ENCODE data around the gene ATP6V1G1.

The ATP6V1G1 gene

DNA sequence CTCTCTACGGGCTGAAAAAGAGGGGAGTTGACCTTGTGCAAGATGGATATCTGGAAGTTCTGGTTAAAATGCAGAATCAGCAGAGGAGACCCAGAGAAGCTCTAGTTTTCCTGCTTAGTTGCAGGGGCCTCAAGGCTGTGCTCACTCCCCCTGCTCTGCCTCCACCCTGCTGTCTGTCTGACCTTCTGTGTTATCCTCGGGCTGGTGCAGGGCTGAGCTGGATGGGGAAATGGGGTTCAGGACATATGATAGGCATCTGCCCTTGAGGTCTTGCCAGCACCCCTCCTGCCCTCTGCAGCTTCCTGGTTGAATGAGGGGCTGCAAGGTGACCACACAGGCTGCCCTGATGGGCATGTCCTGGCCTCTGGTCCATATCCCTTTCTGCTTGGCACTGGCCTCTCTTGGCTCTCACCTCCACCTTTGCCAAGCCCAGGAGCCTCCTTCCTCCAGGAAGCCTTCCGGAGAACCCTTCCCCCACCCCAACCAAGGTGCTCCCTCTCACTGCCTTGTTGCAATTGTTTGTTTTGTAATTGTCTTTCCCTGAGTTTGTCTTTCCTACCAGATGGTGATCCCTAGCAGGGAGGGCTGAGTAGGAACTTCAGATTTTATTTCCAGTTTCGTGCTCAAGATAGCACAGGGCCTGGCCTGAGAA lies 24.8 kb downstream of the ATP6V1G1 start:
- no peaks in the 10 kb centered on the region for H3K79me1 ChIP-seq (ENCODE audit: low read depth, low read length)
- peak overlapping the region; percentile 100 for H2AFZ ChIP-seq (ENCODE audit: low read length)
- no peak overlapping the region for H3K9ac ChIP-seq (ENCODE audit: low read depth, low read length, poor library complexity)
- no peak overlapping the region for H4K8ac ChIP-seq (ENCODE audit: low read depth, low read length)
- H2BK15ac ChIP-seq (ENCODE audit: low read length): no peak overlapping the region
- no peak overlapping the region for H3K18ac ChIP-seq (ENCODE audit: low read length)
- no peak overlapping the region for H3K4ac ChIP-seq (ENCODE audit: low read length)
- no peak overlapping the region for H2BK5ac ChIP-seq (ENCODE audit: low read length)
- no peak overlapping the region for H3K23ac ChIP-seq (ENCODE audit: low read depth, low read length, poor library complexity)
- no peak overlapping the region for H3K14ac ChIP-seq (ENCODE audit: low read length)
- no peak overlapping the region for H4K91ac ChIP-seq (ENCODE audit: low read depth, low read length, poor library complexity)
- peaks cover 0 to 20% (median 2%) of the 10 kb centered on the region in 3 experiments for H3K27me3 ChIP-seq (ENCODE audit: control insufficient read depth in 3 of 3, insufficient read depth in 3 of 3, low read depth in 1 of 3, low read length in 3 of 3)
- H3K27ac ChIP-seq (replicated peaks; ENCODE audit: low read length): no peak overlapping the region
- H3K4me1 ChIP-seq (ENCODE audit: control insufficient read depth in 2 of 2, insufficient read depth in 1 of 2, low read depth in 1 of 2, low read length in 2 of 2): peaks cover 2 to 8% of the 10 kb centered on the region in 2 donors
- H2BK120ac ChIP-seq (ENCODE audit: low read depth, low read length): no peak overlapping the region
- no peak for DNase-seq (ENCODE audit: low spot score)
- no CpG with 5 or more reads among the region's 4 CpGs for WGBS, 2 donors (ENCODE audit: extremely low coverage in 2 of 2, insufficient read length in 2 of 2, insufficient replicate concordance in 1 of 2)
- no peaks in the 10 kb centered on the region for H3K36me3 ChIP-seq (replicated peaks in 1 of 2; ENCODE audit: control insufficient read depth in 2 of 2, insufficient read depth in 2 of 2, low read length in 2 of 2)
- H2BK12ac ChIP-seq (ENCODE audit: low read length): no peak overlapping the region
- no peak overlapping the region for H3K4me2 ChIP-seq (ENCODE audit: insufficient read depth, low read length, poor library complexity, severe bottlenecking)
- no peak overlapping the region for H2AK5ac ChIP-seq (ENCODE audit: low read depth, low read length)
- peaks cover 0 to 6% of the 10 kb centered on the region in 2 donors for H3K9me3 ChIP-seq (replicated peaks in 1 of 2; ENCODE audit: control insufficient read depth in 2 of 2, insufficient read depth in 1 of 2, low read depth in 1 of 2, low read length in 2 of 2)
- H3K4me3 ChIP-seq (ENCODE audit: low read length in 2 of 2): peak overlapping the region in 1 of 2 donors; percentile 49

DNA sequence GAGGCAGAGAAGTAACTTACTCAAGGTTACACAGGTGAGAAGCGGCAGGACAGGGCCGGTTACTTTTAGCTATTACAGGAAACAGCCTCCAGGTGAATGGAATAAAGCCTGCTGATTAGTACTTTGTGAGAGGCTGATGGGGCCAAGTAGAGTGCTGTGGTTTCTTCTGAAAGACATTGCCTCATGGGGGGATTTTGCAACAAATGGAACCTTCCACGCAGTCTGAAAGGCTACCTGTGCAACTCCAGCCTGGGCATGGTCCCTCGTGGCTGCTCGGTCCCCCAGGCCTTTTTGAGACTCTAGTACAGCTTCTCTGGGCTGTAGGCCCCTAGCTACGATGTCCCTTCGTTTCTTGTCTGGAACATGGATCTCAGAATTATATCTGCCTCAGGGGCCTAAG lies 25.5 kb downstream of the ATP6V1G1 start:
- no peak overlapping the region for H2AK5ac ChIP-seq (ENCODE audit: low read depth, low read length)
- no peak overlapping the region for H3K9ac ChIP-seq (ENCODE audit: low read depth, low read length, poor library complexity)
- peaks cover 0 to 20% (median 2%) of the 10 kb centered on the region in 3 experiments for H3K27me3 ChIP-seq (ENCODE audit: control insufficient read depth in 3 of 3, insufficient read depth in 3 of 3, low read depth in 1 of 3, low read length in 3 of 3)
- H2AFZ ChIP-seq (ENCODE audit: low read length): no peak overlapping the region
- no peak overlapping the region for H2BK5ac ChIP-seq (ENCODE audit: low read length)
- H2BK15ac ChIP-seq (ENCODE audit: low read length): no peak overlapping the region
- no peak for DNase-seq (ENCODE audit: low spot score)
- no peak overlapping the region for H4K8ac ChIP-seq (ENCODE audit: low read depth, low read length)
- H3K4me1 ChIP-seq (ENCODE audit: control insufficient read depth in 2 of 2, insufficient read depth in 1 of 2, low read depth in 1 of 2, low read length in 2 of 2): peaks cover 2 to 8% of the 10 kb centered on the region in 2 donors
- peaks cover 0 to 6% of the 10 kb centered on the region in 2 donors for H3K9me3 ChIP-seq (replicated peaks in 1 of 2; ENCODE audit: control insufficient read depth in 2 of 2, insufficient read depth in 1 of 2, low read depth in 1 of 2, low read length in 2 of 2)
- no peak overlapping the region for H3K18ac ChIP-seq (ENCODE audit: low read length)
- H3K23ac ChIP-seq (ENCODE audit: low read depth, low read length, poor library complexity): no peak overlapping the region
- no peak overlapping the region for H3K14ac ChIP-seq (ENCODE audit: low read length)
- no peak overlapping the region for H3K27ac ChIP-seq (replicated peaks; ENCODE audit: low read length)
- H3K4ac ChIP-seq (ENCODE audit: low read length): no peak overlapping the region
- no peaks in the 10 kb centered on the region for H3K36me3 ChIP-seq (replicated peaks in 1 of 2; ENCODE audit: control insufficient read depth in 2 of 2, insufficient read depth in 2 of 2, low read length in 2 of 2)
- no peak overlapping the region for H2BK120ac ChIP-seq (ENCODE audit: low read depth, low read length)
- WGBS, 2 donors (ENCODE audit: extremely low coverage in 2 of 2, insufficient read length in 2 of 2, insufficient replicate concordance in 1 of 2): no CpG with 5 or more reads among the region's 7 CpGs
- H3K4me3 ChIP-seq (ENCODE audit: low read length in 2 of 2): no peak overlapping the region
- H3K79me1 ChIP-seq (ENCODE audit: low read depth, low read length): no peaks in the 10 kb centered on the region
- no peak overlapping the region for H2BK12ac ChIP-seq (ENCODE audit: low read length)
- no peak overlapping the region for H4K91ac ChIP-seq (ENCODE audit: low read depth, low read length, poor library complexity)
- H3K4me2 ChIP-seq (ENCODE audit: insufficient read depth, low read length, poor library complexity, severe bottlenecking): no peak overlapping the region

GRCh38 chr9:114613919-114614318 lies 26.4 kb downstream of the ATP6V1G1 start:
- Histone ChIP-seq H3K4me1 (ENCODE audit: control insufficient read depth in 2 of 2, insufficient read depth in 1 of 2, low read depth in 1 of 2, low read length in 2 of 2) (peaks cover 2 to 8% of the 10 kb centered on the region in 2 donors), H2BK12ac (ENCODE audit: low read length) (no peak overlapping the region), H2BK5ac (ENCODE audit: low read length) (no peak overlapping the region), H2AFZ (ENCODE audit: low read length) (no peak overlapping the region), H3K4me3 (ENCODE audit: low read length in 2 of 2) (no peak overlapping the region), H3K14ac (ENCODE audit: low read length) (no peak overlapping the region), H3K27me3 (ENCODE audit: control insufficient read depth in 3 of 3, insufficient read depth in 3 of 3, low read depth in 1 of 3, low read length in 3 of 3) (peaks cover 0 to 20% (median 2%) of the 10 kb centered on the region in 3 experiments), H4K91ac (ENCODE audit: low read depth, low read length, poor library complexity) (no peak overlapping the region), H3K18ac (ENCODE audit: low read length) (no peak overlapping the region), H2BK15ac (ENCODE audit: low read length) (no peak overlapping the region), H3K36me3 (replicated peaks in 1 of 2; ENCODE audit: control insufficient read depth in 2 of 2, insufficient read depth in 2 of 2, low read length in 2 of 2) (no peaks in the 10 kb centered on the region), H3K9me3 (replicated peaks in 1 of 2; ENCODE audit: control insufficient read depth in 2 of 2, insufficient read depth in 1 of 2, low read depth in 1 of 2, low read length in 2 of 2) (peaks cover 0 to 6% of the 10 kb centered on the region in 2 donors), H3K79me1 (ENCODE audit: low read depth, low read length) (no peaks in the 10 kb centered on the region), H3K23ac (ENCODE audit: low read depth, low read length, poor library complexity) (no peak overlapping the region), H3K27ac (replicated peaks; ENCODE audit: low read length) (no peak overlapping the region), H3K9ac (ENCODE audit: low read depth, low read length, poor library complexity) (no peak overlapping the region), H4K8ac (ENCODE audit: low read depth, low read length) (no peak overlapping the region), H3K4ac (ENCODE audit: low read length) (no peak overlapping the region), H2BK120ac (ENCODE audit: low read depth, low read length) (no peak overlapping the region), H2AK5ac (ENCODE audit: low read depth, low read length) (no peak overlapping the region), H3K4me2 (ENCODE audit: insufficient read depth, low read length, poor library complexity, severe bottlenecking) (no peak overlapping the region)
- DNase-seq (ENCODE audit: low spot score): no peak
- no CpG with 5 or more reads among the region's 3 CpGs for WGBS, 2 donors (ENCODE audit: extremely low coverage in 2 of 2, insufficient read length in 2 of 2, insufficient replicate concordance in 1 of 2)

DNA sequence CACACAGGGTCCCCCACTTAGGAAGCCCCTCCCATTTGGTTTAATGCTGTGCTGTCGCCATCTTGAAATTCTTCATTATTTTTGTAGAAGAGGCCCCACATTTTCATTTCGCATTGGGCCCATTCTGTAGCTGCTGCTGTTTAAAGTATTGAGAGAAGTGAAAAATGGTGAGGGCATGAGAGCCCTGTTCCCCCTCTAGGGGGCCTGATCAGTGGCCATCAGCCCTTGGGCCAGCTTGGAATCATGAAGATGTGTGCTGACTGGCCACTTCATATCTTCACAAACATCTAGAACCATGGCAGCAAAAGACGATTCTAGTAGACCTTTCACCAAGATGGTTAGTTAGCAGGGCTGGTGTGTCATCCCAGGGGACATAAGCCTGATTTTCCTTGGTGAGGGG lies 26.8 kb downstream of the ATP6V1G1 start:
- no peak overlapping the region for H3K14ac ChIP-seq (ENCODE audit: low read length)
- no peak overlapping the region for H2BK120ac ChIP-seq (ENCODE audit: low read depth, low read length)
- no peak overlapping the region for H3K18ac ChIP-seq (ENCODE audit: low read length)
- H3K36me3 ChIP-seq (replicated peaks in 1 of 2; ENCODE audit: control insufficient read depth in 2 of 2, insufficient read depth in 2 of 2, low read length in 2 of 2): no peaks in the 10 kb centered on the region
- no peaks in the 10 kb centered on the region for H3K79me1 ChIP-seq (ENCODE audit: low read depth, low read length)
- no peak for DNase-seq (ENCODE audit: low spot score)
- no peak overlapping the region for H2BK12ac ChIP-seq (ENCODE audit: low read length)
- H3K27ac ChIP-seq (replicated peaks; ENCODE audit: low read length): no peak overlapping the region
- H3K4me1 ChIP-seq (ENCODE audit: control insufficient read depth in 2 of 2, insufficient read depth in 1 of 2, low read depth in 1 of 2, low read length in 2 of 2): peaks cover 2 to 8% of the 10 kb centered on the region in 2 donors
- no peak overlapping the region for H2AFZ ChIP-seq (ENCODE audit: low read length)
- H2BK15ac ChIP-seq (ENCODE audit: low read length): no peak overlapping the region
- H2BK5ac ChIP-seq (ENCODE audit: low read length): no peak overlapping the region
- no peak overlapping the region for H3K4ac ChIP-seq (ENCODE audit: low read length)
- H3K4me2 ChIP-seq (ENCODE audit: insufficient read depth, low read length, poor library complexity, severe bottlenecking): no peak overlapping the region
- H3K23ac ChIP-seq (ENCODE audit: low read depth, low read length, poor library complexity): no peak overlapping the region
- no peak overlapping the region for H4K8ac ChIP-seq (ENCODE audit: low read depth, low read length)
- peaks cover 0 to 20% (median 2%) of the 10 kb centered on the region in 3 experiments for H3K27me3 ChIP-seq (ENCODE audit: control insufficient read depth in 3 of 3, insufficient read depth in 3 of 3, low read depth in 1 of 3, low read length in 3 of 3)
- no peak overlapping the region for H4K91ac ChIP-seq (ENCODE audit: low read depth, low read length, poor library complexity)
- no peak overlapping the region for H2AK5ac ChIP-seq (ENCODE audit: low read depth, low read length)
- peaks cover 0 to 6% of the 10 kb centered on the region in 2 donors for H3K9me3 ChIP-seq (replicated peaks in 1 of 2; ENCODE audit: control insufficient read depth in 2 of 2, insufficient read depth in 1 of 2, low read depth in 1 of 2, low read length in 2 of 2)
- H3K9ac ChIP-seq (ENCODE audit: low read depth, low read length, poor library complexity): no peak overlapping the region
- WGBS, 2 donors (ENCODE audit: extremely low coverage in 2 of 2, insufficient read length in 2 of 2, insufficient replicate concordance in 1 of 2): no CpG with 5 or more reads among the region's 3 CpGs
- no peak overlapping the region for H3K4me3 ChIP-seq (ENCODE audit: low read length in 2 of 2)
